ENCODE results near the gene TTC6.
A peak's percentile ranks its signal among the peaks of the same experiment; 100 is the strongest.

Gene TTC6

DNA sequence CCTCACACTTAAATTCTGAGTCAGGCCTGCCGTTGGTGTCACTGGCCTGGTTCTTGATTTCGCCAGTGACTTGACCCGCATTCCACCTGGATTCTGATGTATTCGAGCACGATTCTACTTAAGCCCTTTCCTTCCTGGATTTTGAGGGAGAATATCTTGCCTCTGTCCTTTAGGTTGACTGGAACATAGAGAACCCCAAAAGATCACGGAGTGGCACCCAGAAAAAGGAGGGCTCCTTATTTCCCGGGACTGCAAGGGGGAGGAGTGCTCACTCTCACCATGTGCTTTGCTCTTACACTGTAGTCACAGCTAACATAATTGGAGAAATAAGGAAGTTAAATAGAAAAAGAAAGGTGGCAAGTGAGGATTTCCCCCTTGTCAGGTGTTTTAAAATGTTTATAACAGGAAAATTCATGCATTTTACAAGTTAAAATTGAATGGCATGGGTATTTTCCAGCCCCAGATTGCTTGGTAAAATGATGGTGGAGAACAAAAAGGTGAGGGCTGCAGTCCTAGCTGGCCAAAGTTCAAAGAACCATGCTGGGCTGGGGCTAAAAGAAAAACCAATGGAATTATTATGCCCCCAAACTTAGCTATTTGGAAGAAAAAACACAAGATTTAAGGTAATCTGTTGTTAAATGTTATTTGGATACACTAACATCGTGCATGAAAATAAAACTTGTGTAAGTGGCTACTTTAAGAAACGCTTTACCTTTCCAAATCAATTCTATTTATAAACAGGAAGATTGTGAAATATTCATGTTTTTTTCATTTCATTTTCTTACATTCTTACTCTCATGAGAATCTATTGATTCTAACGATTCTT is 9.2 kb upstream of the TTC6 start:
- Histone ChIP-seq H3K27ac (ENCODE audit: low read length) (peak overlapping the region; percentile 70), H3K36me3 (ENCODE audit: control insufficient read depth in 1 of 2, insufficient read depth in 2 of 2, low read length in 2 of 2) (no peaks in the 10 kb centered on the region), H3K9me3 (ENCODE audit: control insufficient read depth in 1 of 2, low read length in 2 of 2) (peaks cover 3 to 6% of the 10 kb centered on the region in 2 donors), H3K4me3 (ENCODE audit: low read depth in 1 of 2, low read length in 2 of 2) (no peak overlapping the region), H3K4me1 (ENCODE audit: control insufficient read depth in 1 of 2, insufficient read depth in 2 of 2, low read length in 2 of 2) (peaks cover 0 to 31% of the 10 kb centered on the region in 2 donors), H3K27me3 (ENCODE audit: low read depth, low read length) (peaks cover 62% of the 10 kb centered on the region)

- peak overlapping the region; percentile 70 for H3K27ac ChIP-seq (ENCODE audit: low read length)
- H3K36me3 ChIP-seq (ENCODE audit: control insufficient read depth in 1 of 2, insufficient read depth in 2 of 2, low read length in 2 of 2) = no peaks in the 10 kb centered on the region
- H3K9me3 ChIP-seq (ENCODE audit: control insufficient read depth in 1 of 2, low read length in 2 of 2) = peaks cover 3 to 6% of the 10 kb centered on the region in 2 donors
- peaks cover 0 to 35% of the 10 kb centered on the region in 2 donors for H3K4me1 ChIP-seq (ENCODE audit: control insufficient read depth in 1 of 2, insufficient read depth in 2 of 2, low read length in 2 of 2)
- H3K4me3 ChIP-seq (ENCODE audit: low read depth in 1 of 2, low read length in 2 of 2) = peak overlapping the region in 1 of 2 donors; percentile 5
- H3K27me3 ChIP-seq (ENCODE audit: low read depth, low read length) = peaks cover 64% of the 10 kb centered on the region
These were observed 8.7 kb upstream of the TTC6 start for GRCh38 chr14:37586797-37587130.

- peaks cover 69% of the 10 kb centered on the region for H3K27me3 ChIP-seq (ENCODE audit: low read depth, low read length)
- peaks cover 0 to 36% of the 10 kb centered on the region in 2 donors for H3K4me1 ChIP-seq (ENCODE audit: control insufficient read depth in 1 of 2, insufficient read depth in 2 of 2, low read length in 2 of 2)
- H3K27ac ChIP-seq (ENCODE audit: low read length) = peak overlapping the region; percentile 70
- no peaks in the 10 kb centered on the region for H3K36me3 ChIP-seq (ENCODE audit: control insufficient read depth in 1 of 2, insufficient read depth in 2 of 2, low read length in 2 of 2)
- H3K9me3 ChIP-seq (ENCODE audit: control insufficient read depth in 1 of 2, low read length in 2 of 2) = peaks cover 3 to 6% of the 10 kb centered on the region in 2 donors
- peak overlapping the region in 1 of 2 donors; percentile 5 for H3K4me3 ChIP-seq (ENCODE audit: low read depth in 1 of 2, low read length in 2 of 2)
These were observed 8.2 kb upstream of the TTC6 start for GRCh38 chr14:37587131-37587803.

DNA sequence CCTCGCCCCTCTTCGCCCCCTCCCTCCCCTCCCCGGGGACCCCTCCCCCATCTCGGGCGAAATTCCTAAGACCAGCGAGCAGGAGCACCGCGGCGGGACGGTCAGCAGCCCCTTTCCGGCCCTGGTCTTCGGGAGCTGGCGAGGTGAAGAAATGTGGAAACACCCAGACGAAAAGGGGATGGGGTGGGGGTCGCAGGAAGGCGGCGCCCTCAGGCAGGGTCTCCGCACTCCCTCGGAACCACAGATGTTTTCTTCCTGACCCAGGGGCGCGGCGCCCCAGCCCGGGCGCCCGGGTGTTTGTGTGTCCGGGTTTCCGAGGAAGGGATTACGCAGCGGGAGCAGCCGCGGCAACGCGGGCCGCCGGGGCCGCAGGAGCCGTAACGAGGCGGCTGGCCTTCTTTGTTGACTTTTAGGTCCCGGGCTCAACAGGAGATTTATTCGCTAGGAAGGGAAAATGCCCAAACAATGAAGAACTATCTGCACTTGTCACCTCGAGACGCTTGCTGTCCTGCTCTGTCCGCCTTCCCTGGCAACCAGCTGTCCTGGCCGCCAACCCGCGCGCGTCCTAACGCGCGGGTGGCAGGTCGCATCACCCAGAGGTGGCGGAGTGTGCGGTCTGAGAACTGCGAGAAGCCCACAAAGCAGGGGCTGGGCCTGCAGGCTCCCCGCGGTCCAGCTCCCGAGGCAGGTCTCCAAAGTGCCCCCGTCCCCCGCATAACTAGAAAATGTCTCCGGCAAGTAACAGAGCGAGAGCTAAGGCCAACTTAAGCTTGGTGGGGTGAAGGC is 7.4 kb upstream of the TTC6 start:
- peak overlapping the region; percentile 70 for H3K27ac ChIP-seq (ENCODE audit: low read length)
- no peaks in the 10 kb centered on the region for H3K36me3 ChIP-seq (ENCODE audit: control insufficient read depth in 1 of 2, insufficient read depth in 2 of 2, low read length in 2 of 2)
- peaks cover 0 to 36% of the 10 kb centered on the region in 2 donors for H3K4me1 ChIP-seq (ENCODE audit: control insufficient read depth in 1 of 2, insufficient read depth in 2 of 2, low read length in 2 of 2)
- peaks cover 3 to 6% of the 10 kb centered on the region in 2 donors for H3K9me3 ChIP-seq (ENCODE audit: control insufficient read depth in 1 of 2, low read length in 2 of 2)
- H3K4me3 ChIP-seq (ENCODE audit: low read depth in 1 of 2, low read length in 2 of 2) = peak overlapping the region in 1 of 2 donors; percentile 42
- H3K27me3 ChIP-seq (ENCODE audit: low read depth, low read length) = peaks cover 77% of the 10 kb centered on the region

DNA sequence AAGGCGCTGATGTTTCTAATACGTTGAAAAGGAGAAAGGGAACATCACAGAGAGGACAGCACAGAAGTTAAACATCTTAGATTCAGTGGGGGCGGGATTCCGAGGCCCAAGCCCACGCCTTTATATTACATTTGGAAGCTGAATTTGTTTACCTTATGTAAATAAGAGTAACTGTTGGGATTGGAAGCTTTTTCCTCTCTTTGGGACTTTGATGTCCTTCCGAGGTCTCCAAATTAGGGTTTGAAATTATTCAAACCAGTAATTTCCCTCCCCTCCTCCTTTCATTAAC is 6.8 kb upstream of the TTC6 start:
- Histone ChIP-seq H3K4me1 (ENCODE audit: control insufficient read depth in 1 of 2, insufficient read depth in 2 of 2, low read length in 2 of 2) (peaks cover 0 to 33% of the 10 kb centered on the region in 2 donors), H3K27me3 (ENCODE audit: low read depth, low read length) (peaks cover 77% of the 10 kb centered on the region), H3K4me3 (ENCODE audit: low read depth in 1 of 2, low read length in 2 of 2) (peak overlapping the region in 1 of 2 donors; percentile 42), H3K36me3 (ENCODE audit: control insufficient read depth in 1 of 2, insufficient read depth in 2 of 2, low read length in 2 of 2) (no peaks in the 10 kb centered on the region), H3K27ac (ENCODE audit: low read length) (peak overlapping the region; percentile 70), H3K9me3 (ENCODE audit: control insufficient read depth in 1 of 2, low read length in 2 of 2) (peaks cover 3 to 6% of the 10 kb centered on the region in 2 donors)

- Histone ChIP-seq H3K4me1 (ENCODE audit: control insufficient read depth in 1 of 2, insufficient read depth in 2 of 2, low read length in 2 of 2) (peaks cover 0 to 31% of the 10 kb centered on the region in 2 donors), H3K27me3 (ENCODE audit: low read depth, low read length) (peaks cover 79% of the 10 kb centered on the region), H3K36me3 (ENCODE audit: control insufficient read depth in 1 of 2, insufficient read depth in 2 of 2, low read length in 2 of 2) (no peaks in the 10 kb centered on the region), H3K27ac (ENCODE audit: low read length) (peak overlapping the region; percentile 70), H3K9me3 (ENCODE audit: control insufficient read depth in 1 of 2, low read length in 2 of 2) (peaks cover 3 to 6% of the 10 kb centered on the region in 2 donors), H3K4me3 (ENCODE audit: low read depth in 1 of 2, low read length in 2 of 2) (peak overlapping the region in 1 of 2 donors; percentile 42)
These were observed 6.3 kb upstream of the TTC6 start for GRCh38 chr14:37588956-37589714.

GRCh38 chr14:37589715-37590427 is 5.6 kb upstream of the TTC6 start:
- H3K4me1 ChIP-seq (ENCODE audit: control insufficient read depth in 1 of 2, insufficient read depth in 2 of 2, low read length in 2 of 2) = peaks cover 0 to 32% of the 10 kb centered on the region in 2 donors
- H3K27ac ChIP-seq (ENCODE audit: low read length) = peak overlapping the region; percentile 70
- H3K27me3 ChIP-seq (ENCODE audit: low read depth, low read length) = peaks cover 76% of the 10 kb centered on the region
- H3K36me3 ChIP-seq (ENCODE audit: control insufficient read depth in 1 of 2, insufficient read depth in 2 of 2, low read length in 2 of 2) = no peaks in the 10 kb centered on the region
- peak overlapping the region in 1 of 2 donors; percentile 49 for H3K4me3 ChIP-seq (ENCODE audit: low read depth in 1 of 2, low read length in 2 of 2)
- peaks cover 3 to 6% of the 10 kb centered on the region in 2 donors for H3K9me3 ChIP-seq (ENCODE audit: control insufficient read depth in 1 of 2, low read length in 2 of 2)

- H3K27me3 ChIP-seq (ENCODE audit: low read depth, low read length) = peaks cover 71% of the 10 kb centered on the region
- H3K4me1 ChIP-seq (ENCODE audit: control insufficient read depth in 1 of 2, insufficient read depth in 2 of 2, low read length in 2 of 2) = peaks cover 0 to 31% of the 10 kb centered on the region in 2 donors
- H3K27ac ChIP-seq (ENCODE audit: low read length) = peak overlapping the region; percentile 49
- peak overlapping the region in 1 of 2 donors; percentile 49 for H3K4me3 ChIP-seq (ENCODE audit: low read depth in 1 of 2, low read length in 2 of 2)
- H3K9me3 ChIP-seq (ENCODE audit: control insufficient read depth in 1 of 2, low read length in 2 of 2) = peaks cover 0 to 6% of the 10 kb centered on the region in 2 donors
- no peaks in the 10 kb centered on the region for H3K36me3 ChIP-seq (ENCODE audit: control insufficient read depth in 1 of 2, insufficient read depth in 2 of 2, low read length in 2 of 2)
These were observed 4.8 kb upstream of the TTC6 start for GRCh38 chr14:37590428-37591139.

- Histone ChIP-seq H3K4me3 (ENCODE audit: low read depth in 1 of 2, low read length in 2 of 2) (peak overlapping the region in 1 of 2 donors; percentile 49), H3K9me3 (ENCODE audit: control insufficient read depth in 1 of 2, low read length in 2 of 2) (peaks cover 0 to 6% of the 10 kb centered on the region in 2 donors), H3K27ac (ENCODE audit: low read length) (no peak overlapping the region), H3K36me3 (ENCODE audit: control insufficient read depth in 1 of 2, insufficient read depth in 2 of 2, low read length in 2 of 2) (no peaks in the 10 kb centered on the region), H3K27me3 (ENCODE audit: low read depth, low read length) (peaks cover 72% of the 10 kb centered on the region), H3K4me1 (ENCODE audit: control insufficient read depth in 1 of 2, insufficient read depth in 2 of 2, low read length in 2 of 2) (peaks cover 0 to 39% of the 10 kb centered on the region in 2 donors)
These were observed 4.0 kb upstream of the TTC6 start for GRCh38 chr14:37591311-37591940.
